NOMO-1 treated with DMSO at 0.1 percent for 48 hours (cell line): ENCODE data around the gene SLC37A1.

Experiments
- DNase-seq: peaks from one replicate; lab custom pipeline; 2025; ENCODE audit not compliant: unreplicated experiment; lab: John Stamatoyannopoulos, UW

Gene SLC37A1

GRCh38 chr21:42558846-42559245 lies 45.2 kb downstream of the SLC37A1 start:
- no peak for DNase-seq

DNA sequence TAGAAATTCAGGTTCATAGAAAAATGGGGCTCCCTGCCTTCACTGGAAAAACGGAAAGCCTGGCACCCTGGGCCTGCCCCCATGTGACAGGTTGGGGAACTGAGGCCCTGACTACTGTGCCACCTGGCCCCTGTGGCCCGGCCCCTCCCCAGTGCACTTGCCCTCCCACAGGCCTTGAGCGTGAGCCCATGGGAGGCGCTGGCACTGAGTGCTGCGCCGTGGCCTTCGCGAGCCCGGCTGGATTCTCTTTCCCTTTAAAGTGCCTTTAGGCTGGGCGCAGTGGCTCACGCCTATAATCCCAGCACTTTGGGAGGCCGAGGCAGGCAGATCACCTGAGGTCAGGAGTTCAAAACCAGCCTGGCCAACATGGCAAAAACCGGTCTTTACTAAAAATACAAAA lies 45.7 kb downstream of the SLC37A1 start:
- no peak for DNase-seq

- no peak for DNase-seq
Observed at GRCh38 chr21:42560517-42561179, 47.0 kb downstream of the SLC37A1 start.

- DNase-seq = no peak
Observed at GRCh38 chr21:42561762-42562650, 48.4 kb downstream of the SLC37A1 start.

DNA sequence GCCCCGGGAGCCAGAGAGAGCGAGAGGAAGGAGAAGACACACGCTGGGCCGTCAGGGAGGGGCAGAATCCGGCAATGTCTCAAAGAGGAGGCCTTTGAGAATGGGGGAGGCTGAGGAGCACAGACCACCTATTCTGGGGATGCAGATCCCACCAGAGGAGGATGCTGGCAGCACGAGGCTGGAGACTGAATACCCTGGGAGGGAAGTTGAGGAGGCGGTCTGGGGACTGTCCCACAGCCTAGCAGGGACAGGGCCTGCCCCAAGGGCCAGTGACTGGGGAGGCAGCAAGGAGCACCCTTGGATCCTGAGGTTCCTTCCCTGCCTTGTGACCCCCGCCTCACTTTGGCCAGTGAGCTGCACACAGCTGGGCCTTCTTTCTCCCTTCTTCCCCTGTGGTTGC lies 49.2 kb downstream of the SLC37A1 start:
- DNase-seq = no peak

- DNase-seq = no peak
Observed at GRCh38 chr21:42563261-42563660, 49.6 kb downstream of the SLC37A1 start.

DNA sequence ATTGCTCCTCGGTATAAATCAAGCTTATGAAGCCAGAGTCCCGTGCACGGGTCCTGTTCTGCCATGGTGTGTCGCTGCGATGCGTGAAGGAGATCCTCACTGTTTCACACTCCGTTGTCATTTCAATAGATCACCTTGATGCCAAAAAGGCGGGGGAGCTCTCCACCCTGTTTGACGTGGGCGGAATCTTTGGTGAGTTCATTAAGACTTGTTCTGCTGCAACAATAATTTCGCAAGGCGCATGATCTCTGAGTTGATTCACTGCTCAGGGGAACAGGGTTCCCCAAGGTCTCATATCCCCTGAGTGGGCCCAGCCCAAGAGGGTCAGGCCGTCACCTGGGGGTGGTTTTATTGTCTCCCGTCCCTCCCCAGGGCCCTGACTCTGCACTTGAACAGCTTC lies 50.0 kb downstream of the SLC37A1 start:
- no peak for DNase-seq

GRCh38 chr21:42564561-42564971 lies 50.9 kb downstream of the SLC37A1 start:
- no peak for DNase-seq

GRCh38 chr21:42565206-42565810 lies 51.7 kb downstream of the SLC37A1 start:
- no peak for DNase-seq

GRCh38 chr21:42565886-42566523 lies 52.4 kb downstream of the SLC37A1 start:
- DNase-seq = no peak

GRCh38 chr21:42566524-42567213 lies 53.0 kb downstream of the SLC37A1 start:
- no peak for DNase-seq

DNA sequence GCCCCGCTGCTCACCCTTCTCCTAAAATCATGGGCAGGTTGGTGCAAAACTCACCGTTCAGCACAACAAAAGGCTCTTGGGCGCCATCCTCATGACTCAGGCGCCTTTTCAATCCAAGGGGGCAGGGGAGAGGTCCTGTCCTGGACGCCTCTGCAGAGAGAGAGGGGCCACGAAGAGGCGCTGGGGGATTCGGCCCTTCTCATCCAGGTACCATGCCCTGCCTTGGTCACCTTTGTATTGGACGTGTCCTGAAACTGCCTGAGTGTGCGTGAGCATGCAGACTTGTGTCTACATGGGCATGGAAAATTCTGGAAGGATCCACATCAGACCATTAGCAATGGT lies 53.5 kb downstream of the SLC37A1 start:
- no peak for DNase-seq

GRCh38 chr21:42567861-42568260 lies 54.2 kb downstream of the SLC37A1 start:
- DNase-seq = no peak

GRCh38 chr21:42568376-42568775 lies 54.7 kb downstream of the SLC37A1 start:
- DNase-seq = no peak

DNA sequence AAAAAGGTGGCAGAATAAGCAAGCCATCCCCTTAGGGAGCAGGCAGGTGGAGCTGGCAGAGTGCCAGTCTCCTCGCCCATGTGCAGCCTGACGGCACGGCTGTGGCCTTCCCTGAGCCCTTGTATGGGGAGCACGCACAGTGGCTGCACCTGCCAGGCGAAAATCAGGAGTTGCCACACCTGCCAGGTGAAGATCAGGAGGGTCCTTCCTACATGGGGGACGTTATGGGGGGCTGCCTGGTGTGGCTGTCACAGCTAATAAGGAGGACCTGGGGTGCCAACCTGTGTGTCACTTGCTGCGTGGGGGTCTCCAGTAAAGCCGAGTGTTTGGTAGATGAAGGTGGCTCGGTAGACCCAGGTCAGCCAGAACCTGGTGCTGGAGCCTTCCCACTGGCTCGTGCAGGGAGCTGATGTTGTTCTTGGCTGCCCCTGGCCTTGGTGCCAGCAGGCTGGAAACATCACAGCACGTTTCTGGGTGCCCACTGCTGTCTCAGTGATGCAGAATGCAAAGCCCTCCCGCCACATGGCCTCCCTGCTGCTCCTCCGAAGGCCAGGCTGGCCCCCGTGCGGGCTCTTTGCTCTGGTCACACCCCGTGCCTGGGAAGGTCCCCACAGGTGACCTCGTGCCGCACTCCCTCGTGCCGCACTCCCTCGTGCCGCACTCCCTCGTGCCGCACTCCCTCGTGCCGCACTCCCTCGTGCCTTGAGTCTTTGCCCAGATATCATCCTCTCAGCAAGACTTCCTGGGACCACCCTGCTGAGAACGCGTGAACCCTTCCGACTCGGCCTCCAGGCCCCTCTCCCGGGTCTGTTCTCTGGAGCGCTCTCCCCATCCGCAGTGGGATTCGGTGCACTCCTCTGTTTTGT lies 55.4 kb downstream of the SLC37A1 start:
- no peak for DNase-seq

DNA sequence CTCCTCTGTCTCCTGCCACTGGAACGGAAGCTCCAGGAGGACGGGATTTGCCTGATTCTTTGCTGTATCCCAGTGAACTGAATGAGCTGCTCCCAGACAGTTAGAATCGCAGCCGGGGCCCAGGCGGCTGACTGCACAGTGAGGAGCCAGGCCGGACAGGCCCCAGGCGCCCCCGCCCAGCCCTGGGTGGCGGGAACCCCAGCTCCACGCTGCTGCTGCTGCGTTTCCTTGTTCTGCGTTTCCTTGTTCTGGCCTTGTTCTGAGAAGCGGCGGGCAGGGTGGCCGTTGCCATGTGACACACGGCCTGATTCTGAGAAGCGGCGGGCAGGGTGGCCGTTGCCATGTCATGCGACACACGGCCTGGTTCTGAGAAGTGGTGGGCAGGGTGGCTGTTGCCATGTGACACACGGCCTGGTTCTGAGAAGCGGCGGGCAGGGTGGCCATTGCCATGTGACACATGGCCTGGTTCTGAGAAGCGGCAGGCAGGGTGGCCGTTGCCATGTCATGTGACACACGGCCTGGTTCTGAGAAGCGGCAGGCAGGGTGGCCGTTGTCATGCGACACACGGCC lies 56.2 kb downstream of the SLC37A1 start:
- no peak for DNase-seq

DNA sequence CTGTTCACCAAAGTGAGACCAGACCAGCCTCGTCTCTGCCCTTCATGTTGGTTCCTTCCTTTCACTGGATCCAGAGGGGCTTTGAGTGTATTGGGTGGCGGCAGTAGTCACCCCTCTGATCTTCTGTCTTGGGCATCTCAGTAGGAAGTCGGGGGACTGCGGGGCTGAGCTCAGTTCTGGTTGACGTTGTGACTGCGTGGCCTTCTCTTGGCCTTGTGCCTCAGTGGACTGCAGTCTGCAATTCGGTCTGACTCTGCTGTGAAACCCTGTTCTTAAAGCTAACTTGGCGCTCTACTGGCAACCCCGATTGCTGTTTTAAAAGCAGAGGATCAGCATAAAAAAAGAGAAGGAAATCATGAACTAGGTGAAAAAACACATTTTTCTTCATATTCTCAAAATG lies 56.7 kb downstream of the SLC37A1 start:
- no peak for DNase-seq

DNA sequence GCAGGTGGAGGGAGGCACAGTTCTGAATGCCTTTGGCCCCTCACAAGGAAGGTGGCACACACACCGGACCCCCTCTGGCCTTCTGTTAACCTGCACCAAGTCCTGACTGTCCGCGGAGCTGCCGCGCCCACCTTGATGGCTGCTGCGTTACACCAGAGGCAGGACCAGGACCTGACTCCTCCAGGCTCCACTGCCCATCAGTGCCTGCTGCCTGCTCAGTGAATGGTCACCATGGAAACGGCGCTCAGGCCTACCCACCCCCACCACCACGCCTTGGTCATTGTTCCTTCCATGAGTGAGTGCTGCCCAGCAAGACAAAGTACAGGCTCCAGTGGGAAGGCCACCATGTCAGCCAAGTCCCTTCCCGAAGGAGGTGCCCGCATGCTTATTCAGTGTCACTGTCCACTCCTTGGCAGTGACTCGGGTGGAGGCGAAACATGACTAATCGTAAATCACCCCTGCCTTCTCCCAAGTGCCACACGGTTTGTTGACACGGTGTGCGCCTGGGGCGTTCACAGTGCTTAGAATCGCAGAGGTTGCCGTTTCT lies 57.3 kb downstream of the SLC37A1 start:
- DNase-seq = no peak

DNA sequence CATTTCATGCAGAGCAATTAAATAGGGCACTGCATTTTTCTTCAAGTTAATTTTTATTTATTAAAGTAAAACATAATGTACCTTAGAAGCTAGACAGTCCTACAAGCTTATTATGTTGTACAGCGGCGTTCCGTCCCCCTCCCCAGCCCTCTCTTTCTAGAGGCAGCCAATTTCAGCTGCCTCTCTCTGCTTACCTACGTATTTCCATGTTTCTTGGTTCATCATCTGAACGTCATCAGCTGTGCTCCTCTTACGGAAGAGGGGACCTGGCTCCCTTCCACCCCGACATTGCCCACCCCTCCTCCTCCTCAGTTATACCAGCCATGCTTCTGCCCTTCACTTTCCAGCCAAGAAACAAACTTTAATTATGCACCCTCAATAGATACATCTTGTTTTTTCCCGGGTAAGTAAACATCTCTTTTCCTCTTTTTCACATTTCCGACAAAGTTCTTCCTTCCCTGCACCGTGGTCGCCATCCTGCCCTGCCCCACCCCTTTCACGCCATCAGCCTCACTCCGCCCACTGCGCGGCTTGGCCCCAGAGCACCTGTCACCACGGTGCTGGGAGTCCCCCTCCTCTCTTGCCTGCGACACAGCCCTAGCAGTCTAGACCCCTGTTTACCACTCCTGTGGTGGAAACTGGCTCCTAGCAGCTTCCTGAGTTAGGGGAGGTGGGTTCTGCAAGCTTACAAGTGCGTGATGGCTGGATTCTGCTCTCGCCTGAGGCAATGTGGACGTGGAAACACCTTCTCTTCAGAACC lies 57.9 kb downstream of the SLC37A1 start:
- DNase-seq = no peak
